ENCODE results near the gene OR5T2.

- TF ChIP-seq CTCF (conservative IDR thresholded peaks at IDR 0.05; ENCODE audit: low read length) = no peak
- TF ChIP-seq EZH2phosphoT487 (IDR thresholded peaks at IDR 0.05; ENCODE audit: borderline replicate concordance, low read depth, low read length) = no peak
Measured at GRCh38 chr11:56234155-56234554, at the start of gene OR5T2.
